GM21723 (cell line): ENCODE results near the gene RBM20.
A peak's percentile ranks its signal among the peaks of the same experiment; 100 is the strongest.

ENCODE experiments used
- ATAC-seq: cut with Tn5 transposase; IDR thresholded peaks from one replicate; pipeline ENCODE4 v1.9.1; 2021; ENCODE audit warnings: mild to moderate bottlenecking, moderate library complexity; ENCODE audit not compliant: unreplicated experiment

RBM20 gene

GRCh38 chr10:110827410-110827809 lies 183.3 kb downstream of the RBM20 start:
- ATAC-seq: no peak

DNA sequence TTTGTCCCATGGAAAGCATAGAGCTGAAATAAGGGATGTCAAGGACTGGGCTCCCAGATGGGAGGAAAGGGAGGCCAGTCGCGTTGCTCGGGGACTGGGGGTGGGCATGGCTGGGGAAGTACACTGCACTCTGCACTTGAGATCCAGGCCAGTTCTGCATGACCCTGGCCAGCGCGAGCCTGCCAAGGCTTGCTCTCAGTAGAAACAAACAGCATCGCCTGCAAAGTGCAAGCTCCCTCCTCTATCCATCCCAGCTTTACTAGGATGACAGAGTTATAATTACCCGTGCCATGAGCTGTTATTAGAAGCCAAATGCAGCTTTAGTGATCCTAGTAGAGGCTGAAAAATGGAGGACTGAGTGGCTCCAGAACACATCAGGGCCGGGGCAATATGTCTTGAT lies 183.7 kb downstream of the RBM20 start:
- ATAC-seq: no peak

GRCh38 chr10:110828525-110828924 lies 184.4 kb downstream of the RBM20 start:
- no peak for ATAC-seq

DNA sequence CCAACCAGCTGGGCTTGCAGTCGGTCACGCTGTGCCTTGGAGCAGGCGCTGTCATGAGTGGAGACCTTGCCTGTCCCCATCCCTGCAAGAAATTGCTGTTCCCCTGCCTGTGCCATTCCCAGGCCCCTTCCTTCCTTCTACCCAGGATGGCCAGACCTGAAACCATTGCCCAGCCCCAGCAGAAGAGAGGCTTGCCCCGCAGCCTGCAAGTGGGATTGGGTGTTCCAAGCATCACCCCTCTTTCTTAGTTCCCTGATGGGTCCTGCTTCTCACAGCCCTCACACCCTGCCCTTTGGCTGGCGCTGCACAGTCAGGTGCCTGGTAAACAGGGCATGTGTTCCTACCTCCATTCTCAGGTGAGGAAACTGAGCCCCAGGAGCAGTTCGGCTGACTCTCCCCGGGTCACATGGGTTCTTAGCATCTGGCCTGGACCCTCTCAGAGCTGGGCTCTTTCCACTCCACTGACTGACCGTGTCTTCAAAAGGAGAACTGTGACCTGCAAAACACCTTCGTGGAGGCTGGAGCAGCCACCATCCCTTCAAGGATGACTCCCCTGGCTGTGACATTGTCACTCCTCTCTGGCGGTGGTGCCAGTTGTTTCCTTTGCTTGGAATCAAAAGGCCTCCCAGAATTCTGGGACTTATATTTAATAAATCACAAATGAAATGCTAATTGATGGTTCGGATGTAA lies 185.7 kb downstream of the RBM20 start:
- ATAC-seq: no peak

DNA sequence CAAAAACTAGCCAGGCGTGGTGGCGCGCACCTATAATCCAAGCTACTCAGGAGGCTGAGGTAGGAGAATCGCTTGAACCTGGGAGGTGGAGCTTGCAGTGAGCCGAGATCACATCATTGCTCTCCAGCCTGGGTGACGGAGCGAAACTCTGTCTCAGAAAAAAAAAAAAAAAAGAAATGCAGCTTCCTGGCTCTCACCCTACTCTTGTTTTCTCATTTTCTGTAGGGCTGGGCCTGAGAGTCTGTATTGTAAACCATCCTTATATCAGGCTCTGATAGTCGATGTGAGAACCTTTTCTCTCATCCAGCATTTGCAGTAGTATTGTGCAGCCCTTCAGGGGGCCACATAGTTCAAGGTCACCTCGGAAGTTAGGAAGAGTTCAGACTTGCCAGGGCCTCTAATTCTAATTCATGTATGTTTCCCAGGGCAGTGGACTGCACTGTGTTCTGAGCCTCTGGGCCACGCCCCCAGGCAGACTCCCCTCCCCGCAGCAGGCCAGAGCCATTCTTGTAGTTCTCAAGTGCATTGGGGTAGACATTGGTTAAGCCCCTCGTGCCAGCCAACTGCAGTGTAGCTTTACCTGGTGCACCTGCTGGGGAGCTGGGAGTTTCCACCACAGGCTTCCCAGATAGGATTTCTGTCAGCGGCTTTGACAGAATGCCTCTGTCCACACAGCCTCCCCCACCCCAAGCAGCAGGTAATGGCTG lies 189.3 kb downstream of the RBM20 start:
- no peak for ATAC-seq

- ATAC-seq: no peak
These were observed 189.9 kb downstream of the RBM20 start for GRCh38 chr10:110833941-110834628.

GRCh38 chr10:110834629-110835301 lies 190.6 kb downstream of the RBM20 start:
- ATAC-seq: no peak

- no peak for ATAC-seq
These were observed 191.7 kb downstream of the RBM20 start for GRCh38 chr10:110835841-110836240.

GRCh38 chr10:110836706-110837105 lies 192.6 kb downstream of the RBM20 start:
- ATAC-seq: no peak

DNA sequence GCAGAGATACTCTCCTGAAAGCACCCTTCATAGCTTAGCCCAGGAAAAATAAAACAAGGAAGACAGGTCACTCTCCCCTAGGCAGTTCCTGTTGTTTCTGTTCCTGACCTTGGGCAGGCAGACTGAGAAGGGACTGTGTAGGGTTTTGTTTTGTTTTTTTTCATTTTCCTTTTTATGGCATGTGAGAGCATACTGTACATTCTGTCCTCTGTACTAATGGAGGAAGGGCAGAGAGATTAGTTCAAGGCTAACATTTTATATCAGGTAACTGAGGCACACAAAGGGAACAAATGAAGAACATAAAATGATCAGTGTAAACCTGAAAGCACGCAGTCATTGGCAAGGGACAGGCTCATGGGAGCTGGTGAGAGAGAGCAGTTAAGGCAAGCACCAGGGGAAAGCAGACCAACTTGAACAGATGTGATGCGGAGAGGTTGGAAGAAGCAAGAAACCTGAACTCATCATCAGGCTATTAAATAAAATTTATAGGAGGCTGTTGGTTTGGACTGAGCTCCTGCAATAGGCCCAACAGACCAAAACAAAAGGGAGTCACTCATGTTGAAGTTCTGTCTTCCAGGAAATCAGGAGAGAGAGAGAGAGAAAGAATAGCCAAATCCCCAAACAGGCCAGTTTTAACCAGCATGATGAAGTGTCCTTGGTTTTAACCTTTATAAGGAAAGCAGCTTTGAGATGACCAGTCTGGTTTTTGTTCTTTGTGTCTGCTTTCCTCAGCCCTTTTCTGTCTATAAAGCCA lies 193.5 kb downstream of the RBM20 start:
- ATAC-seq: no peak

DNA sequence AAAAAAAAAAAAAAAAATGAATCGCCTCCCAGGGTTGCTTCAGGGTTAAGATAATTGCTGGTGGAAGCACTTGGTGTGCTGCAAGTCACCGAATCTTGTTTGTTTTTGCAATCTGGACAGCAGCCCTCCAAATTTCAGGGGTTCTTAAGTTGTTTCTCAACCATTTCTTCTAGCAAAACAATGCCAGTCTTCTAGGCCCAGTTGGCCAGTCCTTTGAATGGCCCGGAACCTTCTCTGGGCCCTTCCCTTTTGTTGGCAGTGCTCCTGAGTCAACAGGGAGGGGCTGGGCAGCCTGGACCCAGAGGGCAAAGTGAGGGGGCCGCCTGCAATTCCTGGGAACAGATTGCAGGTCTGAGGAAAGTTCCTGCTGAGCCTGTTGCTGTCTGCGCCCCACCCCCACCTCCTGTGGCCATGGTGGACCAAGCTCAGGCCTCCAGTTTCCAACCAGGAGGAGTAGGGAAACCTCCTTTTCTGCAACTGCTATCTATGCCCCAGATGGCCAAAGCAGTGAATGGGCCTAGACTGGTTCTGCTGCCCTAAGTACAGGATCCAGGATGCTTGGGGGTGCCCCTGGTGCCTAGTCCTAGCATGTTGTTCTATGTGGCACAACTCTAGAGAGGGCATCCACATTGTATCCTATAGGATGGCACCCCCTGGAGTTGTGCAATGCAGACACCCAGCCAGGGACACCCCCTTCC lies 196.2 kb downstream of the RBM20 start:
- no peak for ATAC-seq

DNA sequence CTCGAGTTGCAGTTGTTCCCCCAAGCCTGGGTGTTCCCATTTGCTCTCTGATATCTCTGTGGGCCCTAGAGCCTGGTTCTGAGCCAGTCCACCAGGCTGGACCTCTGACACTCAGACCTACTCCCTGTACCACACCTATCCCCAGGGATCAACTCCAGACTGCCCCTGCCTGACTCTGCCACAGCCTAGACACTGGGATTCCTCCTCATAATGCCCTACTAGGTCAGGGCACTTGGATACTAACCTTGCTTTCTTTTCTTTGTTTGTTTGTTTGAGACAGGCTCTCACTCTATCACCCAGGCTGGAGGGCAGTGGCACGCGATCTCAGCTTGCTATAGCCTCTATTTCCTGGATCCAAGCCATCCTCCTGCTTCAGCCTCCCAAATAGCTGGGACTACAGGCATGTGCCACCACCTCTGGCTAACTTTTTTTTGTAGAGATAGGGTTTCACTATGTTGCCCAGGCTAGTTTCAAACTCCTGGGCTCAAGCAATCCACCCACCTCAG lies 196.8 kb downstream of the RBM20 start:
- no peak for ATAC-seq

DNA sequence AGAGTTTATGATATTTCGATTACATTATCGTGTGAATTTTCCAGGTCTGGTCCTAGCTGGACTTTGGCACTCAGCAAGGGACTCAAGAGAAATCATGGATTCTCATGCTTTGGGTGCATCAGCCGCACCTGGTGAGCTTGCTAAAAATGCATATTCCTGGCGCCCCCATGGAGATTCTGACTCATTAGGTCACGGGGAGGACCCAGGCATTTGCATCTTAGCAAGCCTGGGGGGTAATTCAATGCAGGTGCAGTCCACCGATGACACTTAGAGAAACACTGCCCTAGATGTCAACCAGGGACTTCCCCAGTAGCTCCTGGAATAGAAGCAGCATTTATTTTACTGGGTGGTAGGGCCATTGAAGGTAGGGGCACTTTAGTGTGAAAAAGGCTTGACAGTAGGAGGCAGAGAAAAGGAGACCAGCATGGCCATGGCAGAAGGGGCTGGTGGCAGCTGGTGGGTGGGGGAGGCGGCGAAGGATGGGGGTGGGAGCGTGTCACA lies 197.7 kb downstream of the RBM20 start:
- ATAC-seq: peak; percentile 76

DNA sequence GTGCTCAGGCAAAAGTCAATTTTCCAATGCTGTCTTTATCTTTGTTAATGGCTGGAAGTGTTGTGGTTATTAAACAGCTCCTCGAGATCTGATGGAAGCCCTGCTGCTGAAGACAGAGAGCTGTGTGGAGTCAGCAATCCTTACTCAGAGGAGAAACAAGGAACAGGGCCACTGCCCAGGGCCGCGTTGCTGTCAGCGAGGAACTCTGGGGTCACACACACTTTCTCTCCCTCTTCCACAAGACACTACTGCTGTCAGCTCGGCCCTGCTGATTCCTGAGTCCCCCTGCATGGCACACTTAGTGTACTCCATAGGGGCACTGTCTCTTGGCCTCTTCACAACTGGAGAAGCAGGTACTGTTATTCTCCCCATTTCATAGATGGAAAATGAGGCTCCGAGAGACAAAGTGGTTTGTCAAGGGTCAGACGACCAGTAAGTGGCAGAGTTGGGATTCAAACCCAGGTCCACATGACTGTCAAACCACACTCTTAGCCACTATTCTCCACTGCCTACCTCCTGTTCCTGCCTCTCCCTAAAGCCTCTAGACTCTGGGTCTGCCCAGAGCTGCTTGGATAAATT lies 198.3 kb downstream of the RBM20 start:
- ATAC-seq: peak; percentile 3

DNA sequence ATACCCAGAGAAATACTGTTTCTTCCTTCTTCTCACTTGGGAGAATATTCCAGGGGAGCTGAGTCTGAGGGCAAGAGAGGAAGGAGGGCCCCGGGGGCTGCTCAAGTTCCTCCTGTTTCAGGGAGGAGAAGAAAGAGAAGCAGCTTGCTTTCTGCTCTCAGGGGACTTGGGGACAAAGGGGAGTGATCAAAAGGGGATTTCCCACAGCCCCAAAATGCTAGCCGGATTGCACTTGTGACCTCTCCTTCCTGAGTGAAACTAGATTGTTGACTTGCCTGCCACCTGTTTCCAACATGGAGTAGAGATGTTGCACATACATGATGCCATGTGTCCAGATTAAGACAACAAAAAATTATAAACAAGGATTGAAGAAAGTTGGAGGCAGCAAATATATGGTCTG lies 198.9 kb downstream of the RBM20 start:
- peak; percentile 82 for ATAC-seq

- ATAC-seq: no peak
These were observed 199.9 kb downstream of the RBM20 start for GRCh38 chr10:110843796-110844616.

DNA sequence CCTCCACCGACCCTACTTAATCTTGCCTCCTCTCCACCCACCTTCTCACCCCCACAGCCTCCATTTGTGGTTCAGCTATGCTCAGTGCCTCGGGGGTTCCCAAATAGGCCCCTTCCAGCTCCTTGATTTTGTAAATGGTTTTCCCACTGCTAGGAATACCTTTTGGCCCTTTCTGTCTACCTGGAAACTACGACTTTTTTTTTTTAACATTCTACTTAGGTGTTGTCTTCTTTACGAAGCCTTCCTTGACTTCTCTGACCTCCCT lies 200.4 kb downstream of the RBM20 start:
- ATAC-seq: no peak

GRCh38 chr10:110845192-110845755 lies 201.1 kb downstream of the RBM20 start:
- ATAC-seq: no peak
